ENCODE measurements around the gene SHC4.

DNA sequence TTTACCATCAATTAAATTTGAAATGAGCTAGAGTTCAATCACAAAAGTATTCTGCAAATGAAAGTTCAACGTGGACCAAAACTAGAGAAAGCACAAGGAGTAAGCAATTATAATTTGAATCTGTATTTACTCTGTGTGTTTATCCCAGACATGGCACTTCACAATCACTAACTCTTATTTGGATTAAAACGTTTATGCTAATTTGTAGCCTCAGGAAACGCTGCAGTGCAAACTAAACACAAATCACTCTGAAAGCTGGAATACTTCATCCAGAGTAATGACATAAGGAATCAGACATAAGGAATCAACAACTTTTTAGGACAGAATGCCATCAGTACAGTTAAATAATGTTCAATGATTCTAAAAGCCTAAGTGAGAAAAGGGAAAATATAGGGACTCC, 171.3 kb downstream of the SHC4 start:
- TF ChIP-seq, protein P1, sequence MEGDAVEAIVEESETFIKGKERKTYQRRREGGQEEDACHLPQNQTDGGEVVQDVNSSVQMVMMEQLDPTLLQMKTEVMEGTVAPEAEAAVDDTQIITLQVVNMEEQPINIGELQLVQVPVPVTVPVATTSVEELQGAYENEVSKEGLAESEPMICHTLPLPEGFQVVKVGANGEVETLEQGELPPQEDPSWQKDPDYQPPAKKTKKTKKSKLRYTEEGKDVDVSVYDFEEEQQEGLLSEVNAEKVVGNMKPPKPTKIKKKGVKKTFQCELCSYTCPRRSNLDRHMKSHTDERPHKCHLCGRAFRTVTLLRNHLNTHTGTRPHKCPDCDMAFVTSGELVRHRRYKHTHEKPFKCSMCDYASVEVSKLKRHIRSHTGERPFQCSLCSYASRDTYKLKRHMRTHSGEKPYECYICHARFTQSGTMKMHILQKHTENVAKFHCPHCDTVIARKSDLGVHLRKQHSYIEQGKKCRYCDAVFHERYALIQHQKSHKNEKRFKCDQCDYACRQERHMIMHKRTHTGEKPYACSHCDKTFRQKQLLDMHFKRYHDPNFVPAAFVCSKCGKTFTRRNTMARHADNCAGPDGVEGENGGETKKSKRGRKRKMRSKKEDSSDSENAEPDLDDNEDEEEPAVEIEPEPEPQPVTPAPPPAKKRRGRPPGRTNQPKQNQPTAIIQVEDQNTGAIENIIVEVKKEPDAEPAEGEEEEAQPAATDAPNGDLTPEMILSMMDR (IDR thresholded peaks at IDR 0.05) = no peak
- no peak for TF ChIP-seq EZH2 (IDR thresholded peaks at IDR 0.05)
- no peak for TF ChIP-seq EZH2phosphoT487 (IDR thresholded peaks at IDR 0.05)
